T-helper 2 cell treated with Interferon-gamma antibody and Interleukin-4, amounts not matched to agents 100 ng/mL and 5 ng/mL, for 36 hours (primary cell): ENCODE measurements around the gene NKAP. TPM values are rescaled to one million over a fixed set of nuclear protein-coding genes. Genes with fewer than 3 reads are reported as not detected.
"Not testable (repeated sequence)": the region's sequence is repeated elsewhere in the genome, so short reads cannot be mapped to it uniquely, and the experiment has no call there.

Experiments used
- intact Hi-C: fragments of 100-400 bp; cut with micrococcal nuclease; formaldehyde crosslinking; loops from one replicate; pipeline ENCODE4 v1.15.1; 2023
- total RNA-seq: library from RNA; stranded (reverse); gene quantifications from 2 replicates; pipeline ENCODE4 v1.2.3, GENCODE V29; 2022

Gene NKAP
- 7.9 and 8.0 TPM in 2 replicates for total RNA-seq

DNA sequence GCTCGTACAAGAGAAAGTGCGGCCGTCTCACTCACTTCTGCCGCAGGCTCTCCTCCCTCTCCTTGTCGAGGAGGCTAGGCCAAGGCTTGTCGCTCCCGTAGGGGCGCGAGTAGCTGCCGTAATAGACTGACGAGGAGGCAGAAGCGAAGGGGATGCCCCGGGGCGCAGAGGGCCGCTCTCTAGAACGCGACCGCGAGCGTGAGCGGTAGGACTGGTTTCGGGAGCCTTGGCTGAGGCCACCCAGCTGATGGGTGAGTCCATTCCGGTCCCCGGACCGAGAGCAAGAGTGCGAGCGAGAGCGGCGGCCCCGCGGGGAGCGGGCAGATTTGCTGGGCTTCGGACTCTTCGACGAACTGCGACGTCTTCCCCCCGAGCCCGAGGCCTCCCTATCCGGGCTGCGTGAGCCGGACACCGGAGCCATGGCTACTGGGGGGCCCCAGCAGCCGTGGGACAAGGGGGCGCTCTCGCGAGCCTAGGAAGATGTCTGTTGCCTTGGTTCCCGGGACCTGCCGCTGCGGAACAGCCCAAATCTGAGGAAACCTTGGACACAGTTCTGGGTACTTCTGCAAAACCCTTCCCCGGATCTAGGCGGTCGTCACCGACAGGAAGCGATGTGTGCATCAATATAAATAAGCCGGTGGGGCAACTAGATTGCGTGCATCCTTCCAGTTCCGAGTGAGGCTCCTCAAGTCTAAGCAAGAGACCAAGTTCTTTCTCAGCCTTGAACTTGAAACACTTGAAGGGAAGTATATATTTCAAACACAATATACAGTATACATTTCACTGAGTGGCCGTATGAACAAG lies at the start of gene NKAP:
TSS of gene NKAP (minus strand) at position 567 of the 804 bp plus-strand sequence. CDS start at position 421, 146 bp downstream.
- intact Hi-C loops, result loop anchor here (1.0 to 10.0 kb wide), 4 partner anchors 72 to 379 kb away; partner anchors contain the start of genes NDUFA1, RNF113A, STEEP1 and UPF3B

DNA sequence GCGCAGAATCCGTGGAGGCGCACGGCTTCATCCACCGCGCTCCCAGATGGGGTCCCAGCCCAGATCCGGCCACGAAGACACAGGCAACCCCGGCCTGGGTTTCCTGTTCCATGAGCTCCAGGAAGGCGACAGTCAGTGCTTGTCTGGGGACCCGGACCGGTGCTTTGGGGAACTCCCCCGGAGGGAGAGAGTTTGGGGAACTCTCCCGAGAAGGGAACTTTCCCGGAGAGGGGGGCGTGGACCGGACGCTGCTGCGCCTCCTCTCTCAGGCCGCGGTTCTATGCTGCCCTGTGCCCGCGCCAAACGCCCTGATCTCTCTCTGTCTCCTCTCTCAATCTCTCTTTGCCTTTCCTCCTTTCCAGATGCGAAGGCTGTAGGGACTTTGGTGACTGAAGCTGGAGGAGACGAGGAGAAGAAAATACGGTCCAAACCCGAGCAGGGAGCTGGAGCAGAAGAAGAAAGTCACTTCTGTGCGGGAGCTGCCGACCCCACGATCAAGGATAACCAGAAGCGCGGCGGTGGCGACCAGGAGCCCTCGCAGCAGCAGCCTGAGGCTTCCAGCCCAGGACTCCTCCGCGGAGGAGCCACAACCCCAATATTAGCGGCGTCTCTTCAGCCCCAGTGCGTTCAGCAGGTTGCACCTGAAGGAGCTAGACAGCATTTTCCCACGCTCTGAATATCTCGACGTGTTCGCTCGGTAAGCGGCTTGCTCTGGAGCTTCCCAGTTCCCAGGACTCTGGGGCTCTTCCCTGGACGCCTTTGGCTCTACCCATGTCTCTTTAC lies 47.6 kb upstream of the NKAP start:
- intact Hi-C loops, result no loop called here

- intact Hi-C loops, result no loop called here
Measured at GRCh38 chrX:119990556-119991004, 47.0 kb upstream of the NKAP start.

GRCh38 chrX:119989905-119990555 lies 46.5 kb upstream of the NKAP start:
- intact Hi-C loops, result no loop called here

- intact Hi-C loops, result no loop called here
Measured at GRCh38 chrX:119986203-119986602, 42.7 kb upstream of the NKAP start.

GRCh38 chrX:119984652-119985051 lies 41.1 kb upstream of the NKAP start:
- intact Hi-C loops, result no loop called here

GRCh38 chrX:119983494-119983893 lies 39.9 kb upstream of the NKAP start:
- intact Hi-C loops, result no loop called here

GRCh38 chrX:119982145-119982544 lies 38.6 kb upstream of the NKAP start:
- intact Hi-C loops, result no loop called here

DNA sequence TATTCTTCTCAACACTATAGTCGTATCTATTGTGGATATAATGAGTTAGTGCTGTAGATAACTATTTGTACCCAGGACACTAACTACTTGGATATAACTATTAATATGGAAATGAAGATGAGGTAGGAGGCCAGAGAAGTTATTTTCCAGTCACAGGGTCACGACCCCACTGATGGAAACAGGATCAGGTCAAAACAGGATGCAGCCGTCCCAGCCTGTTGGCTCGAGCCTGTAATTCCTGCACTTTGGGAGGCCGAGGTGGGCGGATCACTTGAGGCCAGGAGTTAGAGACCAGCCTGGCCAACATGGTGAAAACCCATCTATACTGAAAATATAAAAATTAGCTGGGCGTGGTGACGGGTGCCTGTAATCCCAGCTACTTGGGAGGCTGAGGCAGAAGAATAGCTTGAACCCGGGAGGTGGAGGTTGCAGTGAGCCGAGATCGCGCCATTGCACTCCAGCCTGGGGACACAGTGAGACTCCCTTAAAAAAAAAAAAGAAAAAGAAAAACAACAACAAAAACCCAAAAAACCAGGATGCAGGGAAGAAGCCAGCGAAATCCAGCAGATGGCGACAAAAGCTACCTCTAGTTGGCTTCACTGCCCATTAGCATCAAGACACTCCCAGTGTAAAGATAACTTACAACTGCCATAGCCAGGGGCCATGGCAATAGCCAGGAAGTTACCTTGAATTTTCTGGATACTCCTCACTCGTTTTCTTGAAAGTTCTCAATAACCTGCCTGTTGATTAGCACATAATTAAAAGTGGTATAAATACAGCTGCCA lies 37.9 kb upstream of the NKAP start:
- intact Hi-C loops, result no loop called here

DNA sequence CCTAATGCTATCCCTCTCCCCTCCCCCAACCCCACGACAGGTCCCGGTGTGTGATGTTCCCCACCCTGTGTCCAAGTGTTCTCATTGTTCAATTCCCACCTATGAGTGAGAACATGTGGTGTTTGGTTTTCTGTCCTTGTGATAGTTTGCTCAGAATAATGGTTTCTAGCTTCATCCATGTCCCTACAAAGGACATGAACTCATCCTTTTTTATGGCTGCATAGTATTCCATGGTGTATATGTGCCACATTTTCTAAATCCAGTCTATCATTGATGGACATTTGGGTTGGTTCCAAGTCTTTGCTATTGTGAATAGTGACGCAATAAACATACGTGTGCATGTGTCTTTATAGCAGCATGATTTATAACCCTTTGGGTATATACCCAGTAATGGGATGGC lies 33.6 kb upstream of the NKAP start:
- intact Hi-C loops, result not testable (repeated sequence)

DNA sequence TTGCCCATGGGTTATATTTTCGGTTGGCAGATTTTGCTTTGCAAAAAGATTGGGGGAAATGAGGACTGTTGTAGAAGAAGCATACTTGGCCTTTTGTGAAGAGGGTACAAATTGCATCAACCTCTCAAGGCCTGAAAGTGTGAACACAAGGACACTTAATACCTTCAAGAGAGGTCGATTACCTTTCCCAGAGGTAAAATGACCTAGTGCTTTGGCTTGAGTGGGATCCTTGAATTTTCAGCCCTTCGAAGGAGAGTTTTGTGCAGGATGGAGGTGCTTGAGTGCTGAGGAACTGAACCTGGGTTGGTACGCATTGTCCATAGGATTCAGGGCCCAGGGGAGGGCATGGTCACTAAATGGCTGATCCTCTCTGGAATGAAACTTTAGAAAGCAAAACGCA lies 27.6 kb upstream of the NKAP start:
- intact Hi-C loops, result no loop called here

DNA sequence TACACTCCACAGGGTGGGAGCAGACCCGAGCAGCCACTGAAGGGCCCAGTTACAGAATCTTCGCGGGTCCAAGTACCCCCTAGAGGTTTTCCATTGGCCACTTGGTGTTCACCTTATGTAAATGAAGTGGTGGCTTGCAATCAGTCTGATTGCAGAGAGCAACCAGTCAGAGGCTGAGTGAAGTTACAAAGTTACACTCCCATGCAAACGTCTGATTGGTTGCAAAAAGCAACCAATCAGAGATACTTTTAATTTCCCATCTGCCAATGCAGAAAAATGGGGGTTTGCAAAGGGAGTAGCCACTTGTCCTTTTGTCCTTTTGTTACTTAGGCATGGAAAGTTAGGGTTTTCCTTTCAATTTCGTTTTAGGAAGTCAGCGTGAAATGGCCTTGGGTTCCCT lies 27.0 kb upstream of the NKAP start:
- intact Hi-C loops, result no loop called here

- intact Hi-C loops, result not testable (repeated sequence)
Measured at GRCh38 chrX:119966837-119967236, 23.3 kb upstream of the NKAP start.

DNA sequence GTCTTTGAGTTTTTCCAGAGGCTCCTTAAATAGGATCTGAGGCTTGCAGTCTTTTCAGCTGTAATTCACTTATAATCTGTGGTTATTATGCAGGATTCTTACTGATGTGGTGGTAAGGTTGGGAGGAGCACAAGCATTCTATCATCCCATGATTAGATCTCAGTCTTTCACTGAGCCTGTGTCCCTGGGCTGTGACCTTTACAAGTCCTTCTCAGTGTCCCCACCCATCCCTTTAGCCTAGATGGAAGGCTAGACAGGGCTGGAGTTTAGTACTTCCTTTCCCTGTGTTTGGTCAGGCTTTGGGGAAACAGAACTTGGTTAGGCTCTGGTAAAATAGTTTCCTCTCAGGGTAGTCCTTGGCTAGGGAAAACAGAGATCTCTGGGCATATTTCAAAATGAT lies 17.1 kb upstream of the NKAP start:
- intact Hi-C loops, result no loop called here

DNA sequence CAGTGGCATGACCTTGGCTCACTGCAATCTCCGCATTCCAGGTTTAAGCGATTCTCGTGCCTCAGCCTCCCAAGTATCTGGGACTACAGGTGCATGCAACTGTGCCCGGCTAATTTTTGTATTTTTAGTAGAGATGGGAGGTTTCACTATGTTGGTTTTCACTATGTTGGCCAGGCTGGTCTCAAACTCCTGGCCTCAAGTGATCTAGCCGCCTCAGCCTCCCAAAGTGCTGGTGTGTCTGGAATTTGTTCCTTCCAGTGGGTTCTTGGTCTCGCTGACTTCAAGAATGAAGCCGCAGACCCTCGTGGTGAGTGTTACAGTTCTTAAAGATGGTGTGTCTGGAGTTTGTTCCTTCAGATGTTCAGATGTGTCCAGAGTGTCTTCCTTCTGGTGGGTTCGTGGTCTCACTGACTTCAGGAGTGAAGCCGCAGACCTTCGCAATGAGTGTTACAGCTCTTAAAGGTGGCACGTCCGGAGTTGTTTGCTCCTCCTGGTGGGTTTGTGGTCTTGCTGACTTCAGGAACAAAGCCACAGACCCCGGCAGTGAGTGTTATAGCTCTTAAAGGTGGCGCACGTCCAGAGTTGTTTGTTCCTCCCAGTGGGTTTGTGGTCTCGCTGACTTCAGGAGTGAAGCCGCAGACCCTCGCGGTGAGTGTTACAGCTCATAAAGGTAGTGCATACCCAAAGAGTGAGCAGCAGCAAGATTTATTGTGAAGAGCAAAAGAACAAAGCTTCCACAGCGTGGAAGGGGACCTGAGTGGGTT lies 12.4 kb upstream of the NKAP start:
- intact Hi-C loops, result not testable (repeated sequence)

DNA sequence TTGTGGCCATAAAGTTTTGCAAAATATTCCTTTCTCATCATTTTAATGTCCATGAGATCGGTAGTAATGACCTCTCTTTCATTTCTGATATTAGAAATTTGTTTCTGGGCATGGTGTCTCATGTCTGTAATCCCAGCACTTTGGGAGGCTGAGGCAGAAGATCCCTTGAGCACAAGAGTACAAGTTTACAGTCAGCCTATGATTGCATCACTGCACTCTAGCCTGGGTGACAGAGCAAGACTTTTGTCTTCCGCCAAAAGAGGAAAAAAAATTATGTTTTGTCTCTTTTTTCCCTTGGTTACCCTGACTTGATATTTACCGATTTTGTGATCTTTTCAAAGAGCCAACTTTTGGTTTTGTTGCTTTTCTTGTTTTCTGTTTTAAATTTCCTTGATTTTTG lies 10.8 kb upstream of the NKAP start:
- intact Hi-C loops, result no loop called here

DNA sequence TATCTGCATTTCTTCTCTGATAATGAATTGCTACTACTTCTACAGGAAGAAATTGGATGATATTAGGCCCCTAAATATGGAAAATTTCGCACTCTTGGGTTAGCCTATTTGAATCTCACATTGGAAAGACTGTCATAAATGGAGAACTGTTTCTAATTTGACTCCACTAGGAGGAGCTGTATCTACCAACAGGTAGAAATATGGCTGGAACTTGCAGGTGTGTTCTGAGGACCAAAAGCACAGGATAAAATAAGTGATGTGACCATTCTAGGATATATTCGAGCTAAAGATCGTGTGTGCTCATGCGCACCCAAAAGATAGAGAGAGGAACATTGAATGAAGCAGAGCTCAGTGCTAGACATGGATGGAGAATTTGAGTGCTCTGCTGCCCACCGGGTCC lies 4.8 kb upstream of the NKAP start:
- intact Hi-C loops, result loop anchor here (10.0 kb wide), 1 partner anchor 384 kb away; the partner anchor contains the start of gene STEEP1

DNA sequence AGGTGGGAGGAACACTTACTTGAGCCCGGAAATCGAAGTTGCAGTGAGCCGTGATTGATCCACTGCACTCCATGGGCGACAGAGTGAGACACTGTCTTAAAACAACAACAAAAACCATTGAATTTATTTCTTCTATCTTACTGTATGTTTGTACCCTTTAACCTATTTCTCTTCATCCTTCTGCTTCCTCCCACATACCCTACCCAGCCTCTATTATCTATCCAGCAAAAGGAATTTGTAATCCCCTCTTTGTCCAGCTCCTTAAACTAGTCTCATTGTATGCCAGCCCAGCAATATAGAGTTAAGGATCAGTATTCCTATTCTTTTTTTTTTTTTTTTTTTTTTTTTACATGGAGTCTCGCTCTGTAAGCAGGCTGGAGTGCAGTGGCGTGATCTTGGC lies 1.9 kb upstream of the NKAP start:
- intact Hi-C loops, result loop anchor here (10.0 kb wide), 1 partner anchor 381 kb away; the partner anchor contains the start of gene STEEP1

DNA sequence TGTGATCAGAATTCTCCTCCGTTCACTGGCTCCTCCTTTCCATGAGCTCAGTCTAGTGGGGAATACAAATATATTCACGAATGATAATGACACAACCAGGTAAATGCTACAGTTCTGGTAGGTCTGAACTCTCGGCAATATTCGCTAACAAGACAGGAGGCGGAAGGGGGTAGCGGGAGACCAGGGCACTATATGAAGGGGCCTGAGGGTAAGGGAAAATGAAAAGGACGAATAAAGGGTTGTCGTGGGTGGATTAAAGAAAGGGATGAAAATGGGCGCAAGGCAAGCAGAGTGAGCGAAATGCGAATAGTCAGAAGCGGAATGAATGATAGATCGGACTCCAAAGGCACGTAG lies 743 bp downstream of the NKAP start:
- intact Hi-C loops, result loop anchor here (1.0 to 10.0 kb wide), 4 partner anchors 72 to 378 kb away; partner anchors contain the start of genes NDUFA1, RNF113A, STEEP1 and UPF3B
